ENCODE results near the gene FAM184A. TPM values are rescaled to one million over a fixed set of nuclear protein-coding genes. Genes with fewer than 3 reads are reported as not detected.
A peak's percentile ranks its signal among the peaks of the same experiment; 100 is the strongest.

FAM184A gene
- total RNA-seq, 4 donors from 2014 or later, result 7.6 to 11.2 (median 9.0) TPM

GRCh38 chr6:119067091-119067490 is 11.4 kb downstream of the FAM184A start:
- Histone ChIP-seq H3K4me3 (no peak overlapping the region), H3K36me3 (no peaks in the 10 kb centered on the region), H3K27ac (replicated peaks in 1 of 4) (no peak overlapping the region), H3K4me1 (no peaks in the 10 kb centered on the region), H3K9me3 (no peaks in the 10 kb centered on the region), H3K27me3 (no peaks in the 10 kb centered on the region)
- TF ChIP-seq CTCF (IDR thresholded peaks at IDR 0.05) (no peak), POLR2A (IDR thresholded peaks at IDR 0.05; ENCODE audit: low read depth) (no peak)
- DNase-seq (ENCODE audit: extremely low spot score), result no peak
- intact Hi-C loops (cut with DNase I), result no loop called here

- intact Hi-C loops (cut with DNase I), result no loop called here
- Histone ChIP-seq H3K36me3 (no peaks in the 10 kb centered on the region), H3K4me3 (no peak overlapping the region), H3K9me3 (no peaks in the 10 kb centered on the region), H3K27me3 (no peaks in the 10 kb centered on the region), H3K27ac (replicated peaks in 1 of 4) (no peak overlapping the region), H3K4me1 (no peaks in the 10 kb centered on the region)
- TF ChIP-seq EP300 (IDR thresholded peaks at IDR 0.05) (no peak), POLR2A (IDR thresholded peaks at IDR 0.05; ENCODE audit: low read depth) (no peak), CTCF (IDR thresholded peaks at IDR 0.05) (no peak), POLR2AphosphoS5 (IDR thresholded peaks at IDR 0.05) (no peak)
- DNase-seq (ENCODE audit: extremely low spot score), result no peak
- WGBS, result 89% methylated on average over 1 of the region's 1 CpG
These were observed 11.9 kb downstream of the FAM184A start for GRCh38 chr6:119066517-119066916.

GRCh38 chr6:119065955-119066354 is 12.5 kb downstream of the FAM184A start:
- Histone ChIP-seq H3K4me3 (no peak overlapping the region), H3K27me3 (no peaks in the 10 kb centered on the region), H3K9me3 (no peaks in the 10 kb centered on the region), H3K27ac (replicated peaks in 1 of 4) (no peak overlapping the region), H3K4me1 (no peaks in the 10 kb centered on the region), H3K36me3 (no peaks in the 10 kb centered on the region)
- intact Hi-C loops (cut with DNase I), result no loop called here
- 72% methylated on average over 2 of the region's 2 CpGs for WGBS
- TF ChIP-seq CTCF (IDR thresholded peaks at IDR 0.05) (no peak), POLR2AphosphoS5 (IDR thresholded peaks at IDR 0.05) (no peak), EP300 (IDR thresholded peaks at IDR 0.05) (no peak), POLR2A (IDR thresholded peaks at IDR 0.05; ENCODE audit: low read depth) (no peak)
- DNase-seq (ENCODE audit: extremely low spot score), result peak; percentile 29

GRCh38 chr6:119065382-119065781 is 13.1 kb downstream of the FAM184A start:
- WGBS, result 86% methylated on average over 5 of the region's 5 CpGs
- Histone ChIP-seq H3K27ac (replicated peaks in 1 of 4) (no peak overlapping the region), H3K27me3 (no peaks in the 10 kb centered on the region), H3K9me3 (no peaks in the 10 kb centered on the region), H3K4me3 (no peak overlapping the region), H3K36me3 (no peaks in the 10 kb centered on the region), H3K4me1 (peaks cover 0 to 2% (median 0%) of the 10 kb centered on the region in 4 donors)
- DNase-seq (ENCODE audit: extremely low spot score), result no peak
- intact Hi-C loops (cut with DNase I), result no loop called here
- TF ChIP-seq POLR2AphosphoS5 (IDR thresholded peaks at IDR 0.05) (no peak), EP300 (IDR thresholded peaks at IDR 0.05) (no peak), CTCF (IDR thresholded peaks at IDR 0.05) (no peak), POLR2A (IDR thresholded peaks at IDR 0.05; ENCODE audit: low read depth) (no peak)

- intact Hi-C loops (cut with DNase I), result no loop called here
- Histone ChIP-seq H3K27me3 (no peaks in the 10 kb centered on the region), H3K27ac (replicated peaks in 1 of 4) (no peak overlapping the region), H3K36me3 (no peaks in the 10 kb centered on the region), H3K4me1 (peaks cover 0 to 12% (median 7%) of the 10 kb centered on the region in 4 donors), H3K4me3 (no peak overlapping the region), H3K9me3 (no peaks in the 10 kb centered on the region)
- 93% methylated on average over 5 of the region's 5 CpGs for WGBS
- DNase-seq (ENCODE audit: extremely low spot score), result peak; percentile 14
- TF ChIP-seq EP300 (IDR thresholded peaks at IDR 0.05), result no peak
- TF ChIP-seq CTCF (IDR thresholded peaks at IDR 0.05), result no peak
- no peak for TF ChIP-seq POLR2A (IDR thresholded peaks at IDR 0.05; ENCODE audit: low read depth)
- TF ChIP-seq POLR2AphosphoS5 (IDR thresholded peaks at IDR 0.05), result no peak
These were observed 15.0 kb downstream of the FAM184A start for GRCh38 chr6:119063491-119063890.

All from esophagus muscularis mucosa (tissue), 4 donors.